ENCODE results near the gene SMURF2.

GRCh38 chr17:64617125-64617780, 44.9 kb downstream of the SMURF2 start:
- TF ChIP-seq SRSF7 (optimal IDR thresholded peaks at IDR 0.05; ENCODE audit: low read depth, low read length) (no peak), CBX5 (IDR thresholded peaks at IDR 0.05; ENCODE audit: borderline replicate concordance, low read depth) (no peak), EP400 (IDR thresholded peaks at IDR 0.05) (no peak), ARID4B (CRISPR knock-in tag; IDR thresholded peaks at IDR 0.05) (no peak), CHCHD3 (CRISPR knock-in tag; IDR thresholded peaks at IDR 0.05) (no peak), CBX8 (IDR thresholded peaks at IDR 0.05; ENCODE audit: borderline replicate concordance, extremely low read depth, low read depth, low read length, poor library complexity, severe bottlenecking) (no peak), MAX (CRISPR knock-in tag; IDR thresholded peaks at IDR 0.05) (no peak), RNF2 (IDR thresholded peaks at IDR 0.05) (no peak), POLR2A (conservative IDR thresholded peaks at IDR 0.05) (no peak), TCF7L2 (IDR thresholded peaks at IDR 0.05; ENCODE audit: low read depth, low read length) (no peak), ZNF785 (CRISPR knock-in tag; IDR thresholded peaks at IDR 0.05) (no peak), ZNF512 (tag; IDR thresholded peaks at IDR 0.05) (no peak), ZNF551 (CRISPR knock-in tag; IDR thresholded peaks at IDR 0.05) (no peak), KAT2B (IDR thresholded peaks at IDR 0.05; ENCODE audit: low read depth, low read length) (no peak)

Measured in K562 (cell line).